GM04504 (cell line): ENCODE measurements around the gene FFAR1.

Experiments
- DNase-seq: peaks from one replicate; pipeline ENCODE4 v3.0.0-alpha.2; 2012; ENCODE audit warnings: low read depth

Gene FFAR1

GRCh38 chr19:35392742-35393715 is 45.3 kb downstream of the FFAR1 start:
- no peak for DNase-seq

- no peak for DNase-seq
Measured at GRCh38 chr19:35395382-35396199, 47.9 kb downstream of the FFAR1 start.

GRCh38 chr19:35396240-35396885 is 48.7 kb downstream of the FFAR1 start:
- no peak for DNase-seq

DNA sequence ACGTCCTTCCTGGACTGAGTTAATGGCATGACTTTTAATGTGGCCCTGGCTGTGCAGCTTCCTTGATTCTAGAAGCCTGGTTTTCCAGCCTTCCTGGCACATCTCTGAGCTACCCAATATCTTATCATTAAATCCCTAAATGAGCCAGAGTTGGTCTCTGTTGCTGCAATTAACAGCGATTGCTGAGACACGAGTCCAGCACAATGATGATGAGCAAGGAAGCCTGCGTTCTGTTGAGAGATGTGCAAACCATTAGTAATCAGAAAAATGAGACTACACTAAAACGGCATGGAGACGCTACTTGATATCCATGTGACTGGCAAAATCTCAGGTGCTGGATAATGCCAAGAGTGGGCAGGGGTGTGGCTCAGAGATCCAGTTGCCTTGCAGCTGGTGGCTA is 49.4 kb downstream of the FFAR1 start:
- DNase-seq = no peak
